ENCODE measurements around the gene CTSO. TPM values are rescaled to one million over a fixed set of nuclear protein-coding genes. Genes with fewer than 3 reads are reported as not detected.

The CTSO gene
- total and polyA plus RNA-seq, 9 donors = 21.6 to 34.7 (median 24.2) TPM

DNA sequence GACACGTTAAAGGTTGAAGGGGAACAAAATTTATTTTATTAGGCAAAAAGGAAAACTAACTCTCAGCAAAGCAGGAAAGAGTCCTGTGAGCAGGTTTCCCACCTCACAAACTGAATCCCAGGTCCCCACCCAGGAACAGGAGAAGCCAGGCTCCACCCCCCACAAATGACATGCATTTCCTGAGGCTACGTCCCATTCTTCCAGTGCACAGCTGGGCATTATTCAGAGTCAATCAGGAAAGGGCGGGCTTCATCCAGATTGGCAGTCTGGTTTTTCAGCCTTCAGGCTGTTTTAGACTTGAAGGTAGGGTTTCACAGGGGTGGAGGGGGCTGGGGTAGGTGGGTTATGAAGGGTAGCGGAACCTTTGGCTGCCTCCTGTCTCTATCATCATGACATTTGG, 75.7 kb downstream of the CTSO start:
- DNase-seq = no peak
- Histone ChIP-seq H3K36me3 (ENCODE audit: control insufficient read depth, insufficient read depth, low read length) (no peaks in the 10 kb centered on the region), H3K27ac (ENCODE audit: low read length) (no peak overlapping the region), H3K4me3 (ENCODE audit: low read length) (no peak overlapping the region), H3K27me3 (ENCODE audit: control insufficient read depth, insufficient read depth, low read length) (no peaks in the 10 kb centered on the region), H3K4me1 (ENCODE audit: control insufficient read depth, insufficient read depth, low read length) (no peaks in the 10 kb centered on the region), H3K9me3 (replicated peaks; ENCODE audit: control insufficient read depth, low read depth, low read length) (peaks cover 6% of the 10 kb centered on the region)
- 80% methylated on average over 2 of the region's 4 CpGs for WGBS (ENCODE audit: insufficient coverage)

DNA sequence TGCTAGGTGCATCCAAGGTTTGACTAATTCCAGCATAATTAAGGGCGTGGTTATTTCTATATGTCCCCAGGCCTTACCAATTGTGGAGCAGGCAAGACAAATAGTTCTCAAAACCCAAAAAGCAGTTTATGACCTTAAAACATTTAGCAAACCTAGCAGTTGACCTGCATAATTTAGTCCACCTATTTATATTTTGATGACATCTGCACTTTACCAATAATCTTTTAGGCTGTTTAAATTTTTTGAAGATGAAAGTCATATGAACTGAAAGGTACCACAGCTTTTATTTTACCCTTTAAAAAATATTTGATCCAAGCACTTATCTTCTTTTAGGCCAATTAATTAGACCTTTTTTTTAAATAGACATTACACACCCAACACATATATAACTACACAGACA, 77.8 kb downstream of the CTSO start:
- WGBS (ENCODE audit: insufficient coverage) = no CpG with 5 or more reads among the region's 1 CpG

More for the DNA sequence above, 77.8 kb downstream of the CTSO start:
- Histone ChIP-seq H3K27me3 (ENCODE audit: control insufficient read depth, insufficient read depth, low read length) (no peaks in the 10 kb centered on the region), H3K36me3 (ENCODE audit: control insufficient read depth, insufficient read depth, low read length) (no peaks in the 10 kb centered on the region), H3K27ac (ENCODE audit: low read length) (no peak overlapping the region), H3K4me1 (ENCODE audit: control insufficient read depth, insufficient read depth, low read length) (no peaks in the 10 kb centered on the region), H3K4me3 (ENCODE audit: low read length) (no peak overlapping the region), H3K9me3 (replicated peaks; ENCODE audit: control insufficient read depth, low read depth, low read length) (peaks cover 6% of the 10 kb centered on the region)
- no peak for DNase-seq

Other genes with a start within 250 kb of the CTSO start
- gene GUCY1B1, start 194.8 kb downstream of the CTSO start, total RNA-seq = 14.4 TPM
- gene GUCY1B1, start 194.8 kb downstream of the CTSO start, polyA plus RNA-seq (ENCODE audit: insufficient read depth in 1 of 8, insufficient read length in 8 of 8, low replicate concordance in 1 of 8) = 10 to 100 TPM; 17.5 to 26.4 (median 21.8) TPM
- not detected for gene ASIC5, start 87.6 kb downstream of the CTSO start, total RNA-seq
- under 1 TPM in 1 of 8 donors, not detected in 7; 0.19 TPM for gene ASIC5, start 87.6 kb downstream of the CTSO start, polyA plus RNA-seq (ENCODE audit: insufficient read depth in 1 of 8, insufficient read length in 8 of 8, low replicate concordance in 1 of 8)
- gene TDO2, start 50.2 kb downstream of the CTSO start, total RNA-seq = 0.13 TPM
- gene TDO2, start 50.2 kb downstream of the CTSO start, polyA plus RNA-seq (ENCODE audit: insufficient read depth in 1 of 8, insufficient read length in 8 of 8, low replicate concordance in 1 of 8) = 1 to 10 TPM in 1 of 8 donors, under 1 TPM in 4, not detected in 3; 0.12 to 2.3 (median 0.44) TPM

Measured in muscle of leg (tissue), 11 donors.